Calu3 (cell line): ENCODE measurements around the gene PPIA. TPM values are rescaled to one million over a fixed set of nuclear protein-coding genes. Genes with fewer than 3 reads are reported as not detected.
A peak's percentile ranks its signal among the peaks of the same experiment; 100 is the strongest.

ENCODE experiments used
- Bru-seq: library from RNA; stranded (reverse); fragments of 400-500 nt; gene quantifications from one replicate; lab custom pipeline; 2021; lab: Mats Ljungman, UMichigan
- BruChase-seq, 2 experiments: library from RNA; stranded (reverse); fragments of 400-500 nt; gene quantifications; one replicate each; lab custom pipeline; 2021; lab: Mats Ljungman, UMichigan
- BruUV-seq: library from RNA; stranded (reverse); fragments of 400-500 nt; replicated peaks from 2 replicates; lab custom pipeline; 2021; lab: Mats Ljungman, UMichigan
- CTCF ChIA-PET: fragments of 300-600 bp; sonication (Branson Sonifier 250); formaldehyde crosslinking; loops from one replicate; lab custom pipeline; 2022; ENCODE audit warnings: antibody characterized with exemption; lab: Charles Lee
- DNase-seq: peaks from one replicate; pipeline ENCODE4 v3.0.0; 2022
- H3K27ac Mint-ChIP-seq: one replicate; pipeline ENCODE4 v1.8.0; 2022; ENCODE audit warnings: mixed read lengths; ENCODE audit not compliant: unreplicated experiment
- H3K27me3 Mint-ChIP-seq: one replicate; pipeline ENCODE4 v1.8.0; 2022; ENCODE audit warnings: mixed read lengths; ENCODE audit not compliant: unreplicated experiment
- H3K36me3 Mint-ChIP-seq: one replicate; pipeline ENCODE4 v1.8.0; 2022; ENCODE audit warnings: mild to moderate bottlenecking, moderate library complexity, mixed read lengths; ENCODE audit not compliant: insufficient read depth, unreplicated experiment
- H3K4me1 Mint-ChIP-seq: one replicate; pipeline ENCODE4 v1.8.0; 2022; ENCODE audit warnings: mild to moderate bottlenecking, low read depth, mixed read lengths; ENCODE audit not compliant: unreplicated experiment
- H3K4me3 Mint-ChIP-seq: one replicate; pipeline ENCODE4 v1.8.0; 2022; ENCODE audit warnings: mild to moderate bottlenecking, low read depth, moderate library complexity, mixed read lengths; ENCODE audit not compliant: unreplicated experiment
- H3K9me3 Mint-ChIP-seq: one replicate; pipeline ENCODE4 v1.8.0; 2022; ENCODE audit warnings: low read depth, mixed read lengths; ENCODE audit not compliant: unreplicated experiment
- CTCF ChIP-seq: fragments of 200-600 bp; IDR thresholded peaks from one replicate; pipeline ENCODE4 v1.8.0; 2022; ENCODE audit warnings: antibody characterized with exemption; ENCODE audit not compliant: unreplicated experiment
- intact Hi-C: fragments of 100-400 bp; cut with micrococcal nuclease; formaldehyde crosslinking; loops from one replicate; pipeline ENCODE4 v1.10.0; 2022; ENCODE audit not compliant: unreplicated experiment
- long read RNA-seq: library from polyadenylated mRNA; stranded (forward); transcript quantifications from one replicate; pipeline ENCODE4 v2.0.0, GENCODE V29; 2022
- total RNA-seq: library from RNA; stranded (reverse); gene quantifications from 2 replicates; pipeline ENCODE4 v1.2.3, GENCODE V29; 2022

Gene PPIA
- 2,685 and 3,069 TPM in 2 replicates for total RNA-seq
- percentile 100 among the genes with signal in this experiment for Bru-seq, nascent RNA
- percentile 100 among the genes with signal in this experiment for BruChase-seq, experiment 1, labeled RNA remaining after a 6-hour chase
- percentile 100 among the genes with signal in this experiment for BruChase-seq, experiment 2, labeled RNA remaining after a 2-hour chase
- long read RNA-seq, transcript PPIA-201 (6 exons, 818 nt) = minor isoform, 28 of 3,922 reads
- long read RNA-seq, transcript PPIA-204 (5 exons, 2,238 nt) = major isoform, 3,666 of 3,922 reads
- long read RNA-seq, transcript PPIA-208 (6 exons, 907 nt) = minor isoform, 24 of 3,922 reads
- long read RNA-seq, partial matches to known transcripts = 61 of 3,922 reads
- long read RNA-seq, other reads (novel, unspliced or antisense) = 141 of 3,922 reads

GRCh38 chr7:44796504-44797328 is at the start of gene PPIA:
Gene PPIA (plus strand): TSS chr7:44796681. CDS start chr7:44796725, 44 bp downstream.
- CTCF ChIA-PET = no interaction called here
- BruUV-seq = TSS peak; percentile 13
- Mint-ChIP-seq H3K4me1 (peaks cover 23% of the 10 kb centered on the region), H3K27me3 (no peaks in the 10 kb centered on the region), H3K27ac (peak within 1 kb of the TSS; percentile 97), H3K4me3 (peak within 1 kb of the TSS; percentile 83), H3K36me3 (peaks cover 64% of the 10 kb centered on the region), H3K9me3 (no peaks in the 10 kb centered on the region)
- peak; percentile 100 for DNase-seq
- no peak for TF ChIP-seq CTCF
- intact Hi-C loops = loop anchor here (5.0 kb wide), 2 partner anchors 84 to 209 kb away; no protein-coding TSS in a partner anchor

GRCh38 chr7:44748045-44748947 is 48.2 kb upstream of the PPIA start, which contains the start of gene ZMIZ2:
Gene ZMIZ2 (plus strand): TSS chr7:44748847. CDS start chr7:44756250, 7,403 bp downstream.
- Mint-ChIP-seq H3K27ac (peak within 1 kb of the TSS; percentile 93), H3K9me3 (no peaks in the 10 kb centered on the region), H3K4me1 (peaks cover 51% of the 10 kb centered on the region), H3K27me3 (no peaks in the 10 kb centered on the region), H3K4me3 (peak within 1 kb of the TSS; percentile 95), H3K36me3 (peaks cover 53% of the 10 kb centered on the region)
- peak; percentile 98 for DNase-seq
- BruUV-seq = no TSS peak
- no peak for TF ChIP-seq CTCF
- intact Hi-C loops = no loop called here
- CTCF ChIA-PET = interaction anchor here (0.5 to 2.3 kb wide), 4 partner anchors 9 to 1235 kb away, joined by 4 to 10 read pairs (median 6); partner anchors contain the start of gene H2AZ2

GRCh38 chr7:44748948-44749731 is 47.3 kb upstream of the PPIA start:
- H3K27me3 Mint-ChIP-seq = no peaks in the 10 kb centered on the region
- peak overlapping the region; percentile 93 for H3K27ac Mint-ChIP-seq
- BruUV-seq = no TSS peak
- CTCF ChIA-PET = interaction anchor here (0.5 to 2.3 kb wide), 5 partner anchors 38 to 162 kb away, joined by 3 to 6 read pairs (median 5); partner anchors contain the start of gene H2AZ2
- no peak for DNase-seq
- TF ChIP-seq CTCF = no peak
- H3K4me3 Mint-ChIP-seq = peak overlapping the region; percentile 95
- peaks cover 42% of the 10 kb centered on the region for H3K4me1 Mint-ChIP-seq
- peaks cover 56% of the 10 kb centered on the region for H3K36me3 Mint-ChIP-seq
- intact Hi-C loops = no loop called here
- H3K9me3 Mint-ChIP-seq = no peaks in the 10 kb centered on the region
